ENCODE results near the gene PTPRF.

PTPRF gene

GRCh38 chr1:43513471-43514173 is 17.1 kb upstream of the PTPRF start:
- DNase-seq (ENCODE audit: low read depth in 2 of 2), result no peak

GRCh38 chr1:43518935-43519686 is 11.6 kb upstream of the PTPRF start:
- DNase-seq (ENCODE audit: low read depth in 2 of 2), result no peak

- DNase-seq (ENCODE audit: low read depth in 2 of 2), result no peak
Observed at GRCh38 chr1:43520100-43520778, 10.4 kb upstream of the PTPRF start.

- DNase-seq (ENCODE audit: low read depth in 2 of 2), result no peak
Observed at GRCh38 chr1:43521078-43521477, 9.6 kb upstream of the PTPRF start.

- no peak for DNase-seq (ENCODE audit: low read depth in 2 of 2)
Observed at GRCh38 chr1:43521756-43522155, 8.9 kb upstream of the PTPRF start.

GRCh38 chr1:43522431-43522775 is 8.3 kb upstream of the PTPRF start:
- DNase-seq (ENCODE audit: low read depth in 2 of 2), result no peak

- no peak for DNase-seq (ENCODE audit: low read depth in 2 of 2)
Observed at GRCh38 chr1:43522776-43523480, 7.8 kb upstream of the PTPRF start.

GRCh38 chr1:43524804-43525203 is 5.9 kb upstream of the PTPRF start:
- no peak for DNase-seq (ENCODE audit: low read depth in 2 of 2)

GRCh38 chr1:43526002-43526401 is 4.7 kb upstream of the PTPRF start:
- no peak for DNase-seq (ENCODE audit: low read depth in 2 of 2)

GRCh38 chr1:43527111-43527878 is 3.4 kb upstream of the PTPRF start:
- DNase-seq (ENCODE audit: low read depth in 2 of 2), result no peak

- peak; percentile 70 to 73 for DNase-seq (ENCODE audit: low read depth in 2 of 2)
Observed at GRCh38 chr1:43529206-43529731, 1.4 kb upstream of the PTPRF start.

GRCh38 chr1:43531107-43531905 is 623 bp downstream of the PTPRF start:
- no peak for DNase-seq (ENCODE audit: low read depth in 2 of 2)

- no peak for DNase-seq (ENCODE audit: low read depth in 2 of 2)
Observed at GRCh38 chr1:43531906-43532584, 1.4 kb downstream of the PTPRF start.

GRCh38 chr1:43532716-43533115 is 2.0 kb downstream of the PTPRF start:
- DNase-seq (ENCODE audit: low read depth in 2 of 2), result no peak

- DNase-seq (ENCODE audit: low read depth in 2 of 2), result no peak
Observed at GRCh38 chr1:43533584-43533983, 2.9 kb downstream of the PTPRF start.

GRCh38 chr1:43534256-43534655 is 3.6 kb downstream of the PTPRF start:
- DNase-seq (ENCODE audit: low read depth in 2 of 2), result no peak

- no peak for DNase-seq (ENCODE audit: low read depth in 2 of 2)
Observed at GRCh38 chr1:43536196-43536863, 5.6 kb downstream of the PTPRF start.

GRCh38 chr1:43536864-43537358 is 6.2 kb downstream of the PTPRF start:
- no peak for DNase-seq (ENCODE audit: low read depth in 2 of 2)
